ENCODE data around the gene CMTM7. TPM values are rescaled to one million over a fixed set of nuclear protein-coding genes. Genes with fewer than 3 reads are reported as not detected.

Gene CMTM7
- total and polyA plus RNA-seq, 2 of the 8 experiments (the other 6 are each of a cell fraction or from before 2014, with no cell fraction given): 33.3 to 65.8 TPM

DNA sequence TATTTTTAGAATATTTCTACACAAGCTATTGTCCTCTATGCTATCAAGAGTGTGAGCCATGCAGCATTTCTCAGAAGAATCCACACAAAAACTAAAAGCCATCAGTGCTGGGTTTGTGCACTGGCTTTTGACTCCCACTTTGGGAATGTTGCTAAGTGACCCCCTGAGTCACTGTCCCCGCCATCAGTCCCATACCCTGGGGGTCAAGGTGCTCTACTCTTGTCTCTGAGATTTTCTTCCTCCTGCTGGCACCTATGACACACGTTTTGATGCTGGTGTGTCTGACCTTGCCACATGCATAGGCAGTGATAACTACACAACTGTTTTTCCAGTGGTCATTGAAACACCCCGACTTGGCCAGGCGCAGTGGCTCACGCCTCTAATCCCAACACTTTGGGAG lies 19.8 kb downstream of the CMTM7 start:
- 89% methylated on average over 5 of the region's 5 CpGs; no CpG with 5 or more reads in 1 of the 2 experiments for WGBS, 2 experiments (ENCODE audit: extremely low coverage in 1 of 2, insufficient coverage in 1 of 2, insufficient read length in 1 of 2, insufficient replicate concordance in 2 of 2, low coverage in 1 of 2, low lambda C conversion rate in 2 of 2, missing lambda C conversion rate in 1 of 2)
- Histone ChIP-seq H3K4me2 (ENCODE audit: insufficient read depth in 1 of 2, low read depth in 2 of 2, low read length in 2 of 2) (no peak overlapping the region), H3K4me1 (replicated peaks in 1 of 4; ENCODE audit: control insufficient read depth in 3 of 4, insufficient read depth in 4 of 4, low read length in 3 of 4) (peaks cover 5 to 34% (median 21%) of the 10 kb centered on the region in 4 experiments; a peak in 6 of 7 replicates), H3K79me1 (ENCODE audit: low read depth, low read length) (no peaks in the 10 kb centered on the region; the same call in 1 of the 2 replicates), H3K56ac (replicated peaks; ENCODE audit: insufficient read length, low read depth, low read length) (no peak overlapping the region), H3K4ac (replicated peaks; ENCODE audit: insufficient read length, low read depth, low read length) (no peak overlapping the region), H4K8ac (ENCODE audit: extremely low read depth, insufficient read depth, low read length) (no peak overlapping the region), H2AFZ (ENCODE audit: low read length) (no peak overlapping the region), H3K18ac (ENCODE audit: extremely low read depth, low read length) (no peak overlapping the region), H3K4me3 (ENCODE audit: extremely low read depth in 1 of 4, insufficient read depth in 2 of 4, low read depth in 3 of 4, low read length in 4 of 4) (no peak overlapping the region), H2BK5ac (ENCODE audit: low read depth, low read length) (no peak overlapping the region), H3K79me2 (ENCODE audit: control insufficient read depth in 1 of 2, insufficient read depth in 2 of 2, low read length in 2 of 2) (peaks cover 0 to 20% of the 10 kb centered on the region in 2 experiments; a peak in 2 of 4 replicates), H3K23ac (ENCODE audit: insufficient read length) (no peak overlapping the region), H3K9me3 (ENCODE audit: insufficient read depth in 2 of 2, low read depth in 1 of 2, low read length in 1 of 2) (no peaks in the 10 kb centered on the region), H3K23me2 (ENCODE audit: low read depth, low read length) (no peaks in the 10 kb centered on the region; the same call in 1 of the 2 replicates), H4K5ac (ENCODE audit: insufficient read length, low read depth, low read length) (no peak overlapping the region), H2BK120ac (replicated peaks; ENCODE audit: low read depth, low read length) (no peak overlapping the region), H2BK15ac (ENCODE audit: low read length) (no peak overlapping the region), H2AK5ac (ENCODE audit: low read depth, low read length) (no peak overlapping the region), H4K20me1 (replicated peaks in 1 of 2; ENCODE audit: control insufficient read depth in 1 of 2, insufficient read depth in 2 of 2, low read length in 2 of 2) (peaks cover 0 to 1% of the 10 kb centered on the region in 2 experiments), H3K27me3 (replicated peaks in 1 of 4; ENCODE audit: control insufficient read depth in 3 of 4, extremely low read depth in 1 of 4, insufficient read depth in 3 of 4, low read length in 3 of 4) (no peaks in the 10 kb centered on the region), H3K14ac (ENCODE audit: insufficient read length) (no peak overlapping the region), H2BK12ac (ENCODE audit: low read depth, low read length) (no peak overlapping the region), H3K27ac (ENCODE audit: low read depth, low read length) (no peak overlapping the region), H3K9ac (replicated peaks in 1 of 4; ENCODE audit: extremely low read depth in 1 of 4, low read depth in 3 of 4, low read length in 3 of 4) (no peak overlapping the region), H2BK20ac (ENCODE audit: low read length) (no peak overlapping the region), H3K36me3 (ENCODE audit: control insufficient read depth in 2 of 4, insufficient read depth in 4 of 4, low read length in 3 of 4) (no peaks in the 10 kb centered on the region), H4K91ac (replicated peaks; ENCODE audit: insufficient read length, low read length) (no peak overlapping the region)
- FAIRE-seq (no peak), DNase-seq (ENCODE audit: low read depth in 1 of 2, low spot score in 2 of 2) (no peak)
- ChIA-PET CTCF (ENCODE audit: partially characterized antibody) (interaction anchor here (1.4 to 6.0 kb wide), 5 partner anchors 8 to 57 kb away, joined by 4 to 44 read pairs (median 5); no protein-coding TSS in a partner anchor), POLR2A (ENCODE audit: partially characterized antibody) (interaction anchor here (0.8 to 1.1 kb wide), 3 partner anchors 9 to 91 kb away, joined by 3 read pairs; no protein-coding TSS in a partner anchor)
- TF ChIP-seq CEBPB (IDR thresholded peaks at IDR 0.05; ENCODE audit: low read depth, low read length) (no peak), NANOG (IDR thresholded peaks at IDR 0.05; ENCODE audit: insufficient read depth, low read depth, low read length, poor library complexity, severe bottlenecking) (no peak), RAD21 (IDR thresholded peaks at IDR 0.05 in 1 of 2, conservative IDR thresholded peaks at IDR 0.05 in 1 of 2; ENCODE audit: low read depth in 2 of 2, low read length in 2 of 2) (no peak), NRF1 (IDR thresholded peaks at IDR 0.05; ENCODE audit: low read depth, low read length) (no peak), SIRT6 (IDR thresholded peaks at IDR 0.05; ENCODE audit: low read length) (no peak), RBBP5 (IDR thresholded peaks at IDR 0.05; ENCODE audit: borderline replicate concordance, low read depth, low read length) (no peak), SAP30 (IDR thresholded peaks at IDR 0.05; ENCODE audit: insufficient read depth, insufficient replicate concordance, low read length) (no peak), KDM5A (IDR thresholded peaks at IDR 0.05; ENCODE audit: low read length) (no peak), ASH2L (IDR thresholded peaks at IDR 0.05; ENCODE audit: low read length) (no peak), KDM4A (IDR thresholded peaks at IDR 0.05; ENCODE audit: low read depth, low read length, severe bottlenecking) (no peak), SUZ12 (IDR thresholded peaks at IDR 0.05; ENCODE audit: low read length) (no peak), FOSL1 (IDR thresholded peaks at IDR 0.05; ENCODE audit: insufficient read depth, low read depth, low read length) (no peak), SP4 (IDR thresholded peaks at IDR 0.05; ENCODE audit: low read length) (no peak), ZNF274 (IDR thresholded peaks at IDR 0.05; ENCODE audit: borderline replicate concordance, extremely low read depth, low read length) (no peak)
